Activated CD4-positive, alpha-beta memory T cell treated with anti-CD3 and anti-CD28 coated beads, Interleukin-2, amount 10 ng/mL, durations not matched to agents 7 days and 5 days (primary cell): ENCODE results near the gene TCP11. TPM values are rescaled to one million over a fixed set of nuclear protein-coding genes. Genes with fewer than 3 reads are reported as not detected.

Source experiments
- CTCF ChIA-PET: fragments of 350-600 bp; sonication (Branson Sonifier 250); formaldehyde crosslinking; loops from one replicate; lab custom pipeline; 2021; ENCODE audit warnings: antibody characterized with exemption, inconsistent platforms; lab: Charles Lee
- POLR2A ChIA-PET: fragments of 350-600 bp; sonication (Branson Sonifier 250); formaldehyde crosslinking; loops from one replicate; lab custom pipeline; 2021; ENCODE audit warnings: antibody characterized with exemption; lab: Charles Lee
- DNase-seq: peaks from one replicate; pipeline ENCODE4 v3.0.0-alpha.2; 2020
- H3K27ac Mint-ChIP-seq: one replicate; pipeline ENCODE4 v1.8.0; 2021; ENCODE audit warnings: mild to moderate bottlenecking, mixed read lengths
- H3K27me3 Mint-ChIP-seq: one replicate; pipeline ENCODE4 v1.8.0; 2021; ENCODE audit warnings: mixed read lengths
- H3K36me3 Mint-ChIP-seq: one replicate; pipeline ENCODE4 v1.8.0; 2021; ENCODE audit warnings: low read depth, mixed read lengths
- H3K4me1 Mint-ChIP-seq: one replicate; pipeline ENCODE4 v1.8.0; 2021; ENCODE audit warnings: mixed read lengths
- H3K4me3 Mint-ChIP-seq: one replicate; pipeline ENCODE4 v1.8.0; 2021; ENCODE audit warnings: mild to moderate bottlenecking, mixed read lengths
- H3K9me3 Mint-ChIP-seq: one replicate; pipeline ENCODE4 v1.8.0; 2021; ENCODE audit warnings: mixed read lengths
- total RNA-seq, 2 experiments: library from RNA; stranded (reverse); gene quantifications; one replicate each; pipeline ENCODE4 v1.2.3, GENCODE V29; 2021

Gene TCP11
- total RNA-seq, 2 experiments from 2014 or later, result not detected

DNA sequence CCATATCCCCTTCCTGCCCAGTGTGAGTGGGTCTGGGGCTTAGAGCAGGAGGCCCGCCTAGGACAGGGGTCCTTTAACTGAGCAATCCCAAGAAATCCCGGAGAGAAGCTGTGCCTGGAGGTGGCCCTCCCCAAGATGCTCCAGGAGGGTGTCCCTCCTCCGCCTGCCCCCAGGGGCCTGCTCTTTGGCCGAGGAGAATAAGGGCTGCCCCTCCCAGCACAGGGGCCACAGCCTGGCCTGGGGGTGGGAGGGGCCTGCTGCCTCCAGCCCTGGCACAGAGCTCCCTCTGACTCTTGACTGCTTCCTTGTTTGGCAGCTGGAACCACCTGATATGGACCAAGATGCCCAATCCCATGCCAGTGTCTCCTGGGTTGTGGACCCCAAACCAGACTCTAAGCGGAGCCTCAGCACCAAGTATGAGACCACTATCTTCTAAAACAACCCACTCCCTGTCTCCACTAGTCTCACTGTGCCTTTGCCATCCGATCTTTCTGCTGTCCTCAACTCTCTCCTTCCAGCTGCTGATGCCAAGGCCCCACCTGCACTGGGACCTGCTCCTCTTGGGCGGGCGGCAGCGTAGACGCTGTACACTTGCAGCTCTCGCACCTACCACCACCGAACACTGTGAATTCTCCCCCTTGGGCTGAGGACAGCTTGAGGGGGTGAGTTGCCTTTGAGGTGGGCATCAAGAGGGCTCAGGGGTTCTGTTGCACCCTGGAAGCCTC, 54.3 kb downstream of the TCP11 start:
- no peak for DNase-seq
- H3K27me3 Mint-ChIP-seq, result no peaks in the 10 kb centered on the region
- H3K4me1 Mint-ChIP-seq, result no peaks in the 10 kb centered on the region
- no peak overlapping the region for H3K4me3 Mint-ChIP-seq
- no peaks in the 10 kb centered on the region for H3K36me3 Mint-ChIP-seq
- H3K9me3 Mint-ChIP-seq, result no peaks in the 10 kb centered on the region
- CTCF ChIA-PET, result interaction anchor here (0.5 kb wide), 1 partner anchor 12 kb away, joined by 3 read pairs; no protein-coding TSS in a partner anchor
- POLR2A ChIA-PET, result no interaction called here
- H3K27ac Mint-ChIP-seq, result no peak overlapping the region

- POLR2A ChIA-PET, result no interaction called here
- DNase-seq, result no peak
- CTCF ChIA-PET, result no interaction called here
- Mint-ChIP-seq H3K4me3 (no peak overlapping the region), H3K36me3 (no peaks in the 10 kb centered on the region), H3K27me3 (no peaks in the 10 kb centered on the region), H3K4me1 (no peaks in the 10 kb centered on the region), H3K9me3 (no peaks in the 10 kb centered on the region), H3K27ac (no peak overlapping the region)
These were observed 54.9 kb downstream of the TCP11 start for GRCh38 chr6:35086282-35086632.

DNA sequence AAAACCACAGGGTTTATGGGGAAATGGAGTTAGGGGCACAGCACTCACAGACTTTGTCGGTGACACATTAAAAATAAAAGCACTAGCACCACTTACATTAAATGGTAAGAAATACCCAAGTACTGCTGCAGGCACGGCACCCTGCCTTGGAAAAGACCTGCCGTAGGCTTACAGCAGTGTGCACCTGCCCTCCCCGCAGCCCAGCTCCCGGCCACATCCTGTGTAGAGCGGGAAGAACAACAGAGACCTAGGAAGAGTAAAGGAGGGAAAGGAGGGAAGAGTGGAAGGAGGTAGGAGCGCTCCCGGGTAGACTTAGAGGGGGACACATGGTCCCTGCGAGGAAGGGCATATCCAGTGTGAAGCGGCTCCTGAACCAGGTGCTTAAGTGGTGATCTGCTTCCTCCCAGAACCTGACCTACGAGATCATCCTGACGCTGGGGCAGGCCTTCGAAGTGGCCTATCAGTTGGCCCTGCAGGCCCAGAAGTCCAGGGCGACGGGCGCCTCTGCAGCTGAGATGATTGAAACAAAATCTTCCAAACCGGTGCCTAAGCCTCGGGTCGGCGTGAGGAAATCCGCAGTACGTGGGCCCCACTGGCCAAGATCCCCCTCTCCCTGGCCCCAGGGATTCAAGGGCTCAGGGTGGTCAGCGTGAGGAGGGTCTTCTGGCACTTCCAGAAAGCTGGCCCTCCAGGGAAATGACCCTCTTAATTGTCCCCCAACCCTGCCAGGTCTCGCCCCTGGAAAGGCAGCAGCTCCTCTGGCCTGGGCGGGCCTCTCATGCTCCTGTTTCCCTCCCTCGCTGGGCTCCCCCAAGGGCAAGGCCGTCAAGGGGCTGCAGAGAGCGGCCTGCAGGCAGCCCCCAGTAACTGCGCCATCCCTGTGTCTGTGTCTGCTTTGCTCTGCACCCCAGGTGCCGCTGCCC, 55.5 kb downstream of the TCP11 start:
- Mint-ChIP-seq H3K27ac (no peak overlapping the region), H3K36me3 (no peaks in the 10 kb centered on the region), H3K9me3 (no peaks in the 10 kb centered on the region), H3K27me3 (no peaks in the 10 kb centered on the region), H3K4me1 (no peaks in the 10 kb centered on the region), H3K4me3 (no peak overlapping the region)
- ChIA-PET POLR2A (no interaction called here), CTCF (no interaction called here)
- DNase-seq, result no peak

DNA sequence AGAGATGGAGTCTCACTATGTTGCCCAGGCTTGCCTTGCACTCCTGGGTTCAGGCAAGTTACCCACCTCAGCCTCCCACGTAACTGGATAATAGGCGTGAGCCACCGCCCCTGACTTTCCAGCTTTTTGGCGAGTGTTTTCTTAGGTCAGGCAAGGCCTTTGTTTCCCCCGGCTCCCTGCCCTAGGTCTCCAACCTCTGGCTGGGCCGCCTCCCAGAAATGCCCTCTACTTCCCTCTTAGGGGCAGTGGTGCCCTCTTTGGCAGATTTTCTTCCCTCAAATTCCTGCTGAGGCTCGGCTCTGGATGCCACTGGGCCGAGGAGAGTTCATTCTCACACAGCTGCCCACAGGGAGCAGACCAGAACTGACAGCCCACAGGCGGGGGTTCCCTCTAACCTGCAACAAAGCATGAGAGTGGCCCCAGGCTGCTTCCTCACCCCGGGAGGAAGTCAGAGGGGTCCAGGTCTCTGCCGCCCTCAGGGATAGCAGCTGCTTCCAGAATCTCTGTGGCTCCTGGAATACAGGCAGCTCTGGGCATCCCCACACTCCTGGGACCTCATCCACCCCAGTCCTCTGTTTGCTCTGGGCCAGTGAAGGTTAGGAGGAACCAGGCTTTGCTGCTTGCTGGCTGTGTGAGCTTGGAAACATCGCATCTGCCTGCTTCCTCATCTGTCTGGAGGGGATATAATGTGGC, 56.5 kb downstream of the TCP11 start:
- CTCF ChIA-PET, result no interaction called here
- DNase-seq, result no peak
- Mint-ChIP-seq H3K4me1 (no peaks in the 10 kb centered on the region), H3K4me3 (no peak overlapping the region), H3K27ac (no peak overlapping the region), H3K36me3 (no peaks in the 10 kb centered on the region), H3K9me3 (no peaks in the 10 kb centered on the region), H3K27me3 (no peaks in the 10 kb centered on the region)
- POLR2A ChIA-PET, result no interaction called here

DNA sequence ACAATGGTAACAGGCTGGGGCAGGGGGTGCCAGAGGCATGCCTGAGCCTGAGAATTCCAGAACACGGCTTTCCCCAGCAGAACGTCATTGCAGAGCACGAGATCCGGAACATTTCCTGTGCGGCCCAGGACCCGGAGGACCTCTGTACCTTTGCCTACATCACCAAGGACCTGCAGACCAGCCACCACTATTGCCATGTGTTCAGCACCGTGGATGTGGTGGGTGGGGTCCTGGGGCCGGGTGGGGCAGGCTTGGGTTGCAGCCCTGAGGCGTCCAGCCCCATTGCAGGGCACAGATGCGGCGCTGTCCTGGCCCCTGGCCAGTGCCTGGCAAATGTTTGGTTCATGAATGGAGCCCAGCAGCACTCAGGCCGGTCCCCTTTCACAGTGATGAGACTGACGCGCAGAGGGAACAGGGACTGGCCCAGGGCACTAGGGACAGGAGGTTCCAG, 57.1 kb downstream of the TCP11 start:
- POLR2A ChIA-PET, result no interaction called here
- H3K4me1 Mint-ChIP-seq, result no peaks in the 10 kb centered on the region
- H3K27ac Mint-ChIP-seq, result no peak overlapping the region
- no peak overlapping the region for H3K4me3 Mint-ChIP-seq
- no peaks in the 10 kb centered on the region for H3K36me3 Mint-ChIP-seq
- DNase-seq, result no peak
- CTCF ChIA-PET, result no interaction called here
- H3K9me3 Mint-ChIP-seq, result no peaks in the 10 kb centered on the region
- H3K27me3 Mint-ChIP-seq, result no peaks in the 10 kb centered on the region

- H3K4me1 Mint-ChIP-seq, result no peaks in the 10 kb centered on the region
- DNase-seq, result no peak
- H3K27me3 Mint-ChIP-seq, result no peaks in the 10 kb centered on the region
- no peaks in the 10 kb centered on the region for H3K9me3 Mint-ChIP-seq
- no peaks in the 10 kb centered on the region for H3K36me3 Mint-ChIP-seq
- H3K4me3 Mint-ChIP-seq, result no peak overlapping the region
- H3K27ac Mint-ChIP-seq, result no peak overlapping the region
- CTCF ChIA-PET, result no interaction called here
- POLR2A ChIA-PET, result no interaction called here
These were observed 57.6 kb downstream of the TCP11 start for GRCh38 chr6:35083507-35083906.

GRCh38 chr6:35082733-35083403, 58.3 kb downstream of the TCP11 start:
- Mint-ChIP-seq H3K27me3 (no peaks in the 10 kb centered on the region), H3K9me3 (no peaks in the 10 kb centered on the region), H3K4me1 (no peaks in the 10 kb centered on the region), H3K27ac (no peak overlapping the region), H3K4me3 (no peak overlapping the region), H3K36me3 (no peaks in the 10 kb centered on the region)
- ChIA-PET CTCF (no interaction called here), POLR2A (no interaction called here)
- no peak for DNase-seq

- POLR2A ChIA-PET, result no interaction called here
- CTCF ChIA-PET, result no interaction called here
- DNase-seq, result no peak
- Mint-ChIP-seq H3K4me1 (no peaks in the 10 kb centered on the region), H3K36me3 (no peaks in the 10 kb centered on the region), H3K9me3 (no peaks in the 10 kb centered on the region), H3K27ac (no peak overlapping the region), H3K4me3 (no peak overlapping the region), H3K27me3 (no peaks in the 10 kb centered on the region)
These were observed 59.0 kb downstream of the TCP11 start for GRCh38 chr6:35082046-35082732.

DNA sequence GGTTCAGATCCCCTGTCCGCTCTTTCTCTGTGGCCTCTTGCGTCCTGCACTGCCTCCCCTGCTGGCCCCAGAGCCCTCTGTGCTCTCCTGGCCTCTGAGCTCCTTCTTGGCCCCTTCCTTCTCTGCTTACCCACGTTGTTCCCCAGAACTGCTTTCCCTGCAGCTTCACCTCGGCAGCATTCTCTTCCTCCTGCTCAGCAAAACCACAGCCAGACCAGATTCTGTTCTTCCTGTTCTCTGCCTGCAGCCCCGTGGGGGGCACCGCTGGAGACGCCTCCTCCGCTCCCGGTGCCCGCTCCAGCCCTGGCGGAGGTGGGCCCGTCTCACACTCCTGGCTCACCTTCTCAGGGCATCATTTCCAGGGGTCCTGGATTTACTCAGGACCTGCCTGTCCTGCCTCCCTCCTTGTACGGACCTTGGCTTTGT, 59.7 kb downstream of the TCP11 start:
- no peak overlapping the region for H3K27ac Mint-ChIP-seq
- no peaks in the 10 kb centered on the region for H3K4me1 Mint-ChIP-seq

DNA sequence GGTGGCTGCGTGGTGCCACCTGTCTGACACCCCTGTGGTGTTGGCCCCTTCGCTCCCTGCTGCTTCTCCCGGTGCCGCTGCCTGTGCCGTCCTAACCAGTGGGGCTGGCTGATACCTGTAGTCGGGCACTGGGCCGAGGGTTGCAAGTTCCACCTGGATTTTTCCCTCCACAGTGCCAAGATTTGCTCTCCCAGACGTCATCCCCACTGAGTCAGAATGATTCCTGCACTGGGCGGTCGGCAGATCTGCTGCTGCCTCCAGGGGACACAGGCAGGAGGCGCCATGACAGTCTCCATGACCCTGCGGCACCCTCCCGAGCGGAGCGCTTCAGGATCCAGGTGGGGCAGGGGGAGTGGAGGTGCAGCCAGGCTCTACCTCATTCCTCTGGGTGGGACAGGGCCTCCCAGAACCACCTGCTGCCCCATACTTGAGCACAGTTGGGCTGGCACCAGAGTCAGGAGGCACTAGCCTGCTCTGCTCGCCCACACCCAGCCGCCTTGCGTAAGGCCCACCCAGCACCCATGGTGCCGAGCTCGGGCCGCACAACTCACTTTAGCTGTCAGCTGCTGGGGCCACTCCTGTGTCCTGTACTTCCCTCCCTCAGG, 60.2 kb downstream of the TCP11 start:
- no peak for DNase-seq
- H3K4me3 Mint-ChIP-seq, result no peak overlapping the region
- ChIA-PET CTCF (no interaction called here), POLR2A (interaction anchor here (0.5 kb wide), 1 partner anchor 1737 kb away, joined by 3 read pairs; no protein-coding TSS in a partner anchor)
- H3K27ac Mint-ChIP-seq, result no peak overlapping the region
- H3K9me3 Mint-ChIP-seq, result no peaks in the 10 kb centered on the region
- no peaks in the 10 kb centered on the region for H3K36me3 Mint-ChIP-seq
- no peaks in the 10 kb centered on the region for H3K27me3 Mint-ChIP-seq
- no peaks in the 10 kb centered on the region for H3K4me1 Mint-ChIP-seq

More for the DNA sequence above, 59.7 kb downstream of the TCP11 start:
- no peaks in the 10 kb centered on the region for H3K9me3 Mint-ChIP-seq
- H3K36me3 Mint-ChIP-seq, result no peaks in the 10 kb centered on the region
- H3K27me3 Mint-ChIP-seq, result no peaks in the 10 kb centered on the region
- CTCF ChIA-PET, result no interaction called here
- POLR2A ChIA-PET, result no interaction called here
- H3K4me3 Mint-ChIP-seq, result no peak overlapping the region
- no peak for DNase-seq

DNA sequence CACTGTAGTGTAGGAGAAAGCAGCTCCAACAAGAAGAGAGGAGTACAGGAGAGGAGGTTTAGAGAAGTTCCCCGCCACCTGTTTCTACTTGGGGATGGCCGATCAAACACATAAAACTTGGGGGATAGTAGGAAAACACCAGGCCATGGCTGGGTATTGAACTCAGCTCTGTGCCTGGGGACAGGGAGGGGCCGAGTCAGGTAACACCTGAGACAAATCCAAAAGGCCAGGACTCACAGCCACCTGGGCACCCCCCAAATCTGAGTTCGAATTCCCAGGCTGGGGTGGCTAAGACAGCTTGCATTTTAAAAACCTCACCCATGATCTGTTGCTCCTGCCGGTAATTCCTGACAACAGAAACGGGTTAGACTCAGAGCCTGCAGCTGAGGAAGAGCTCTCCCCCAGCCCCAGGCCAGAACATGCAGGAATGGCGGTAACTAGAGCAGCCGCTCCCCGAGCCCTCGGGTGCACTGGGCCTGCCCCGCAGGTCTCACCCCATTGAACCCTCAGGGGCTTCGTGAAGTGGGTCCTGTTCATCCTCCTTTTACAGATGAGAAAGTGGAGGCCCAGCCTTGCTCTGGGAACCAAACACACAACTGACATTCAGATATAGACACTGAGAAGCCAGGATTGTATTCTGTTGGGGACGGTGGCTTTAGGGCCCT, 61.0 kb downstream of the TCP11 start:
- H3K4me3 Mint-ChIP-seq, result no peak overlapping the region
- no peak for DNase-seq
- CTCF ChIA-PET, result no interaction called here
- H3K27me3 Mint-ChIP-seq, result no peaks in the 10 kb centered on the region
- POLR2A ChIA-PET, result no interaction called here
- H3K9me3 Mint-ChIP-seq, result no peaks in the 10 kb centered on the region
- no peaks in the 10 kb centered on the region for H3K36me3 Mint-ChIP-seq
- no peaks in the 10 kb centered on the region for H3K4me1 Mint-ChIP-seq
- no peak overlapping the region for H3K27ac Mint-ChIP-seq
